ENCODE results near the gene OR2A25. TPM values are rescaled to one million over a fixed set of nuclear protein-coding genes. Genes with fewer than 3 reads are reported as not detected.

Gene OR2A25
- total RNA-seq, 1 experiment from 2014 or later: 0.13 TPM

DNA sequence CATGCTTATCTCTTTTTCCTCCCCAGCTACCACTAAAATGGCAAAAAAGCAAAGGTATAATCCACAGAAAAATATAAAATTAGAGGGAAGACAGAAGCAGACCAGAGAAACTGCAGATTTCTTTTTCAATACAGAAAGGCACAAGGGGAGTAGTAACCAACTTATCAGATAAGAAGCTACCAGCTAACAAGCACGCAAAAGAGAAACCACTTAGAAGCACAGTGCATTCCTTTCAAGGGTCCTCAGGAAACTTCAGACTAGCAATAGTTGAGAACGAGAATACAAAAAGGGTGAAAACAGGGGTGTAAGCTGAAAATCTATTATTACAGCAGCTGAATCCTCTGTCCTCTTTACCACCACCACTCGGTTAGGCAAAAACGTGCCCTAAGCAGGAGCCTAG lies 30.7 kb upstream of the OR2A25 start:
- WGBS (ENCODE audit: extremely low coverage, insufficient read length, low lambda C conversion rate): no CpG with 5 or more reads among the region's 4 CpGs
- no peak overlapping the region for H3K4me3 Mint-ChIP-seq
- no peak overlapping the region for H3K23ac ChIP-seq (ENCODE audit: insufficient read length, low read depth, low read length)
- H2BK15ac ChIP-seq (ENCODE audit: low read depth, low read length): no peak overlapping the region
- H3T11ph ChIP-seq (ENCODE audit: low read length): no peak overlapping the region
- H4K20me1 ChIP-seq (ENCODE audit: control insufficient read depth, insufficient read depth, insufficient read length): no peaks in the 10 kb centered on the region
- no peaks in the 10 kb centered on the region for H3K27me3 Mint-ChIP-seq (ENCODE audit: low read depth)
- no peak overlapping the region for H4K5ac ChIP-seq (ENCODE audit: insufficient read length, low read depth, low read length)
- no peak overlapping the region for H3K27ac Mint-ChIP-seq
- no peaks in the 10 kb centered on the region for H3K4me1 Mint-ChIP-seq
- H2AFZ ChIP-seq (ENCODE audit: low read length): no peak overlapping the region
- no peak for TF ChIP-seq CTCF (conservative IDR thresholded peaks at IDR 0.05)
- no peaks in the 10 kb centered on the region for H3K4me1 ChIP-seq (ENCODE audit: insufficient read depth, low read length)
- no peak overlapping the region for H2BK12ac ChIP-seq (ENCODE audit: insufficient read length, low read depth, low read length)
- DNase-seq: no peak
- H3K27me3 ChIP-seq (ENCODE audit: insufficient read depth, low read length): no peaks in the 10 kb centered on the region
- H2BK20ac ChIP-seq (ENCODE audit: low read depth, low read length, poor library complexity, severe bottlenecking): no peak overlapping the region
- H3K18ac ChIP-seq (ENCODE audit: insufficient read length, low read depth, low read length): no peak overlapping the region
- no peak overlapping the region for H2BK120ac ChIP-seq (ENCODE audit: low read depth, low read length, poor library complexity, severe bottlenecking)
- H3K27ac ChIP-seq (ENCODE audit: insufficient read length, low read depth, low read length): no peak overlapping the region
- no peak overlapping the region for H3K9ac ChIP-seq (ENCODE audit: extremely low read depth, insufficient read length, low read length)
- H3K9me3 ChIP-seq (ENCODE audit: control insufficient read depth, low read depth, low read length): no peaks in the 10 kb centered on the region
- H3K36me3 Mint-ChIP-seq (ENCODE audit: insufficient read depth in 1 of 3, low read depth in 3 of 3): no peaks in the 10 kb centered on the region
- H2BK5ac ChIP-seq (ENCODE audit: insufficient read length, low read length): no peak overlapping the region
- H3K4me2 ChIP-seq (ENCODE audit: insufficient read depth, insufficient read length, low read length): no peak overlapping the region
- no peak overlapping the region for H3K4ac ChIP-seq (ENCODE audit: low read depth, low read length)
- H4K91ac ChIP-seq (ENCODE audit: insufficient read length, low read depth, low read length): no peak overlapping the region
- no peak overlapping the region for H4K8ac ChIP-seq (replicated peaks; ENCODE audit: insufficient read length, low read depth, low read length)
- no peak overlapping the region for H3K14ac ChIP-seq (ENCODE audit: insufficient read depth, low read length)
- H3K79me2 ChIP-seq (ENCODE audit: insufficient read depth, low read length): no peaks in the 10 kb centered on the region
- no peaks in the 10 kb centered on the region for H3K9me3 Mint-ChIP-seq
- no peaks in the 10 kb centered on the region for H3K79me1 ChIP-seq (ENCODE audit: insufficient read depth, low read depth, low read length, poor library complexity, severe bottlenecking)
- H3K56ac ChIP-seq (ENCODE audit: insufficient read length, low read depth, low read length): no peak overlapping the region
- H2AK5ac ChIP-seq (ENCODE audit: insufficient read length, low read length): no peak overlapping the region
- H3K23me2 ChIP-seq (ENCODE audit: insufficient read length, low read depth, low read length, poor library complexity, severe bottlenecking): no peaks in the 10 kb centered on the region
